ENCODE measurements around the gene ARHGAP6.

ARHGAP6 gene

DNA sequence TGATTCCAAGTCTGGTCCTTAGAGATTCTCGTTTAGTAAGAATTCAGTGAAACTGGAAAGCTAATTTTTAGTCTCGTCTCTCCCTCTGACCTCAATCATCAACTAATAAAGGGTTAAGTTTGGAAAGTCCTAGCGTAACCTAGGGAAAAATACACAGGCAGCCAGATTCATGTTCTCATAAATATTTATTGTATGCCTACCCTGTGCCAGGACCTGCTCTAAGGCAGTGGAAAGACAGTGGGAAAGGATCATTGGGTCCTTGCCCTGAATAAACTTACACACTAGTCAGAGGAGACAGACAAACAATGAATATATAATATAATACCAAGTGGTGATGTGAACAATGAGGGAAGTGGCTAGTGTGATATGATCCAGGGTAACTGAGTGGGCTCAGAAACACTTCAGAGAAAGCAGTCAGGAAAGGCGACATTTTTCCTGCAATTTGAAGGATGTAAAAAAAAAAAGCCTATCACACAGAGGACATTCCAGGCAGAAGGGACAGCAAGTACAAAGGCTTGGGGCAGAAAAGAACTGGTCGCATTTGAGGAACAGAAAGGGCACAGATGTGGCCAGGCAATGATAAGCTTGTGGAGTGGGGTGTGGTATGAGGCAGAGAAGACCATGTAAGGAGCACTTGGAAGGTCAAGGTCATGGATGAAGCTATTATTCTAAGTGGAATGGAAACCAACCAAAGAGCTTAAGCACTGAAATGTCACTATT lies 243.8 kb downstream of the ARHGAP6 start:
- no peak for DNase-seq

DNA sequence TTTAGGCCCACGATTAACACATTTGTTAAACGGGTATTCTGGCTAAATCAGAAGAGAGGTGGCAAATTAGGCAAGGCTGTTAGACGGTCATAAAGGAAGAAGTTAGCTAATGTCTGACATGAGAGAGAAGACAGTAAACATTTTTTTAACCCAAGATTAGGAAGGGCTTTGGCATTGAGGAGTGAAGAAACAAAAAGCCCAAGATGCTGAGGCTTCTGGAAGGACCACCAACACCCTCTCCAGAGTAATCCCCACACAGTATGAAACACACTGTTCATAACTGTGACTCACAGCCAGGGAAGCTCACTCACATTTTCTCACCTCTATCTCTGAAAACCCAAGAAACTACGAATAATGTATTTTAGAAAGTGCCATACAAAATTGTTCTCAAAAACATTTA lies 244.9 kb downstream of the ARHGAP6 start:
- DNase-seq, result no peak

DNA sequence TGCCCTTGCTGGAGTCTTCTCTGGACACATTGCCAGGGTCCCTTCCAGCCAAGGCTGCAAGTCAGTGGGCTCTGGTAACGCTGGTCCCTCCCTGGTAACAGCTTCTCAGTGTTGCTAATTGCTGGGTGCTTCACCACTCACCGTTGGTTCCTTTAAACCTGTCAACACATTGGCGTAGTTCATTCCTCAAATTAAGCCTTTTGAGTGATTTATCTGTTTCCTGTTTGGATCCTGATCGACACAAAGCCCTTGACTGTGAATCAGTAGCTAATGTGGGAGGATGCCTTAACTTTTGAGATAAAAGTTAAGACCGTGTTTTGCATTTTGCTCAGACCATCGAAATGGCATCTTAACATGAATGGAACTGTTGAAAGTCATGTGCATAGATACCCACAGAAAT lies 246.6 kb downstream of the ARHGAP6 start:
- no peak for DNase-seq

DNA sequence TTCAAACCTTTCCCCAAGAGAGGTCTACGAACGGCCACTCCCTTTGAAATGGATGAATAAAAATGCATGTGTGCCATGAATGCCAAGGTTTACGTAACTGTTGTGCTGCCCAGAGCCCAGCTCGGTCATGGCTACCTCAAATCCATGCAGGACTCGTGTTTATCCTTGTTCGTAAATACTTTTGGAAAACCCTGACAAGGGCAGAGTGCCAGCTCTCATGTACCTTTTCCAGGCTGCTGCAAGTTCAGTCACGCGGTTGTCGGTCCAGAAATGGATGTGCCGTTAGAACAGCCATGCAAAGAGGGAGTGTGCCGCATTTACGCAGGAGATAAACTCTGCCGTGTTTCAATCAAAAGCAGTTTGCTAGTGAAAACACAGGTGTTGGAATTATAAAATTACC lies 249.1 kb downstream of the ARHGAP6 start:
- no peak for DNase-seq

DNA sequence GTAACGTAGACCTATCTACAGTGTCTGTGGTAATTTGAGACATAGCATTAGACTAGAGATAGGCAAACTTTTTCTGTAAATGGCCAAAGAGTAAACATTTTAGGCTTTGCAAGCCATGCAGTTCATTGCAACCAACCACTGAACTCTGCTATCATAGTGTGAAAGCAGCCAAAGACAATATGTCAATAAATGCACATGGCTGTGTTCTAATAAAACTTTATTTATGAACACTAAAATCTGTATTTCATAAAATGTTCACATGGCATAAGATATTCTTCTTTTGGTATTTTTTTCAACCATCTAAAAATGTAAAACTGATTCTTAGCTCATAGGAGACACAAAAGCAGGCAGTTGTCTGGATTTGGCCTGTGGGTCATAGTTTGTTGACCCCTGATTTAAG lies 251.6 kb downstream of the ARHGAP6 start:
- DNase-seq, result no peak

DNA sequence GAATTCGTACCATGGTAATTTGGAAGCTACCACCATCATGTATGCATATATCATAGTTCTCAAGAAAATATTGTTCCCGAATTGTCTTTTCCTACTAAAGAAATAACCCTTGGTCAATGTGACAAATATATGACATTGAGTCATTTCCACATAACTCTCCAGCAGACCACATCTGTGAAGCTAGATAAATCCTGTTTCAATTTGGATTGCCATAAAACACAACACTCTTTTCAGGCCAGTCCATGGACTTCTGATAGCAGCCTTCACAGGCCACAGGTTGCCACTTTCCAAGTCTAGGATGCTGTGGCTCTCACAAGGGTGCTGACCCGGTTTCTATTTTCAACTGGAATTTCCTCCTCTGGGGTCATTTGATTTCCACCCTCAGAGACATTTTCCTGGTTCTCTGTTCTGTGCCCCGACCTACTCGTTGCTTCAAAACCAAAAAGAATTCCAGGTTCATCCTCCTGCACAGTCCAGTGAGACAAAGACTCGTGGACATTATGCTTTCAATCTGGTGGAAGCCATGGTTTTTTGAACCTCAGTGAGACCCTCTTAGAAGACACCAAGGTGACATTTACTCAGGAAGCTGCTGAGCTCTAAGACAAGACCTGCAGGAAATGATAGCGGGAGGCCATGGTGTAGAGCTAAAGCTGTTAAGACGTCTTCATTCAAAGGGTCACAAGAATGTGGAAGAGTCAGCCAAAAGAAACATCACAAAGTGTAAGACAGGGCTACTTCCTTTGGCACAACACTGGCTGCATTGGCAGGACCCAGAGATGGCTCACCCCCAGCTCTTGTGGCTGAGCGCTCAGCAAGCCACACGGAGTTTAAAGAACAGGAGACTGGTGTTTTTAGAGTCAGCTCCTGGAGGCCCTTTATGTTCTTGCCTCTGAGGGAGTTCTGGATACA lies 252.8 kb downstream of the ARHGAP6 start:
- DNase-seq, result no peak

DNA sequence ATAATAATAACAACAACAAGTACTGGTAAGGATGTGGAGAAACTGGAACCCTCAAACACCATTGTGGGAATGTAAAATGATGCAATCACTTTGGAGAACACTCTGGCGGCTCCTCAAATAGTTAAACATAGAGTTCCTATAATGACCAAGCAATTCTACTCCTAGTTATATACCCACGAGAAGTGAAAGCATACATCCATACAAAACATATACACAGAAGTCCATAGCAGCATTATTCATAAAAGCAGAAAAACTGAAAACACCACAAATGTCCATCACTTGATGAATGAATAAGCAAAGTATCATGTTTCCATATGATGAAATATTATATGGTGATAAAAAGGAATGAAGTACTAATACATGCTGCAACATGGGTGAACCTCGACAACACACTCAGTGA lies 255.8 kb downstream of the ARHGAP6 start:
- no peak for DNase-seq

DNA sequence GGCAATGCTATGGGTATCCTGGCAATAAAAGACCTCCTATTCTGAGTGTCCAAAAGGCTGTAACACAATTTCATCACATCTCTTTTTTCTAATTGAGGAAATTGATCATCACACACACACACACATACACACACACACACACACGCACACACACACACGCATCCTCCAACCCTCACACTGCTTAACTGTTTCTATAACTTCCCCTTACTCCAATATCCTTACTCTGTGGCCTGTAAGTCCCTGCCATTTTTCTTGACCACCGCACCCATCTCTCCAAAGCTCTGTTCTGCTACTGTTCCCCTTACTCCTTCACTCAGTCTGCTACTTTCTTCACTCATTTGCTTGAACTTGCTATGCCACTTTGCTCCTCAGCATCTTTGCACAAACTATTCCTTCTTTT lies 256.9 kb downstream of the ARHGAP6 start:
- no peak for DNase-seq

DNA sequence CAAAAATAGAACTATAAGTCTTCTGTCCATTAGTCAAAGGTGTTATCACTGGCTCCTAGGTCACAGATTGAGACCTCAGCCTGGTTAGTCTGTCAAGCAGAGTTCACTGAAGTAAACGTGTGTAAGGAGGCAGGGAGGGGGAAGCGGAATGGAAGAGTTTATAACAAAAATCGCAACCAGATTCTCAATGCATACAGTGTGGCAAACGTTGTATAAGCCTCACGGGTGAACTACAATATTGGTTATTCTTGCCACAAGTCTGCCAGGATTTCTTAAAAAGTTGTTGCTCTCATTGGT lies 257.7 kb downstream of the ARHGAP6 start:
- DNase-seq, result no peak

DNA sequence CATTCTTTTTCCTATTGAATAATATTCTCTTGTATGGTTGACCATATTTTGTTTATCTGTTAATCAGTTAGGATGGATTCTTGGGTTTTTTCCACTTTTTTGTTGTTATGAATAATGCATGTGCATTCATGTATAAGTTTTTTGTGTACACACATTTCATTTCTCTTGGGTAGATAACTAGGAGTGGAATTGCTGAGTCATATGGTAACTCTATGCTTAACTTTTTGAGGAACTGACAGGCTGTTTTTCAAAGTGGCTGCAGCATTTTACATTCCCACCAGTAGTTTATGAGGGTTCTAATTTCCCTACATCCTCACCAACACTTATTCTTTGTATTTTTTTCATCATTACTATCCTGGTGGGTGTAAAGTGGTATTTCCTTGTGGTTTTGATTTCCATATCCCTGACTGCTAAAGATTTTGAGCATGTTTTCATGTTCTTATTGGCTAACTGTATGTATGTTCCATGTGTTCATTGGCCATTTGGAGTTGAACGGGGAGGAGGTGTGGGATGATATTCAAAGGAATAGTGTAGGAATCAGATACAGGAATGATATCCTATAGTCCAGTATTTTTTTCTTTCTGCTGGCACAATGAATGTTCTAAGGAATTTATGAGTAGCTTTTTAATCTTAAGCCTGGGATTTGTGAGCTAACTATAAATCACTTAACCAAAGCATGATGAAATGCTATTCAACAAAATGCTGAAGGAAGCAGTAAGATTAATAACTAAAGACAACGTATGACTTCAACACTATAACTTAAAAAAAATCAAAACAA lies 258.2 kb downstream of the ARHGAP6 start:
- no peak for DNase-seq

DNA sequence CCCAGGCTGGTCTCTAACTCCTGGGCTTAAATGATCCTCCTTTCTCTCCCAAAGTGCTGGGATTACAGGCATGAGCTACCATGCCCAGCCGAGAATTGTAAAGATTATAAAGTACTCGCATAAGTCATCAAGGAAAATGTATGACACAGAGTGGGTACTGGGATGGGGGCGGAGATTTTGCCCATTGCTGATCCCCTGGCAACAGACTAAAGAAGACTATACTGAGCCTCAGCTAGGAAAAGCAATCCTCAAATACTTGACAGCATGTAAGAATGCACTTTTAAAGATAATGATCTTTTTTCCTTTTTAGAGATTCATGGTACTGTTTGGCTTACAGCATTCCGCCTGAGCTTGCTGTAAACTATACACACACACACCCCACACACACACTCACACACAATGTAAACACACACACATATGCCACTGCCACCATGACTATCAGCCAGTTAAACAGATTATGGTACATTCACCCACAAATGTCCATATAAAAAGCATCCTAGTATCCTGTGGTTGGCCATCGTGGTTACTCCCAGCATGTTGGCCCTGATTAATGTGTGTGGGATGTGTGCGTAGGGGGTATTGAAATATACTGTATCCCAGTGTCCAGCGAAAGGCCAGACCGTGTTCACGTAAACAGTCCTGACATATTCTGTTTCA lies 259.5 kb downstream of the ARHGAP6 start:
- no peak for DNase-seq

DNA sequence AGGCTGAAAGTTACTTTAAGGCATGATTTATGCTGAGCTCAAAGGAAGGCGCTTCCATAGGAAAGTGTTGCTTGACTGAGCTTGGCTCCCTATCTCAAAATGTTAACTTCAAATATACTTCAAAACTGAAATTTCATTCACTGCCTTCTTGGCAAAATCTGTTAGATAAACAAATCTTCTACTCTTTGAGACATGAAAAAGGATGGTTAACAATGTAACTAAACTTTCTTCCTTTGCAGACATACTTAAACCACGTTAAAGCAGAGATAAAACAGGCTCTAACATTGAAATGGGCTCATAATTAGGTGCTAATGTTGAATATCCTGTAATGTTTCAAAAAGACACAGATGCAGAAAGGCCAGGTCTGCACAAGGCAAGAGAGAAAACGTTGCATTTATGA lies 262.1 kb downstream of the ARHGAP6 start:
- DNase-seq, result no peak

DNA sequence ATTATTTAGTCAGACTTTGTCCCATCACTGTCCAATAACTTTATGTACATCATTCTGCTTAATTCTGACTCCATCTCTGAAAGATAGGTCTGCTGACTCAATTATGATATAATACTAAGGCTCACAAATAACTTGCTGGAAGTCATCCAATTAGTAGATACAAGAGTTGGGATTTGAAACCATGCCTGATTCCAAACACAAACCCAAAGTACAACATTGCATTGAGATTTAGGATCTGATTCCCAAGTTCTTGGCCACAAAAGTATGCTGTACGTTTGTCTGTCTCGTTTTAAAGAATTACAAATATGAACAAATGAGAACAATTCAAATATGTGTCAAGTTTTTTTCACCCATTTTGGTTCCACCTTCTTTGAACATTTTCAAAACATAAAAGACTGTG lies 263.8 kb downstream of the ARHGAP6 start:
- no peak for DNase-seq

DNA sequence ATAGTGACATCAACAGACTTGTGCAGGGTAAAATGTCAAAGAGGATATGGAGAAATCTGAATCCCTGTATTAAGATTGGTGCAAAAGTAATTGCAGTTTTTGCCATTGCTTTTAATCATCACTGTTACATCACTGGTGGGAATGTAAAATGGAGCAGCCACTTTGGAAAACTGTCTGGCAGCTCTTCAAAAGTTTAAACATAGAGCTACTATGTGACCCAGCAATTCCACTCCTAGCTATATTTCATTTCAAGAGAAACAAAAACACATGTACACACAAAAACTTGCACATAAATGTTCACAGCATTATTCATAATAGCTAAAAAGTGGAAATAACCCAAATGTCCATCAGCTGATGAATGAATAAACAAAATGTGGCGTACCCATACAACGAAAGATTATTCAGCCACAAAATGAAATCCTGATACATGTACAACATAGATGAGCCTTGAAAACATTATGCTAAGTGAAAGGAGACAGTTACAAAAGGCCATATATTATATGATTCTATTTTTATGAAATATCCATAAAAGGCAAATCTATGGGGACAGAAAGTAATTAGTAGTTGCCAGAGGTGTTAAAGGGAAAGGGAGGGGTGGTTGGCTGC lies 266.1 kb downstream of the ARHGAP6 start:
- DNase-seq, result no peak

DNA sequence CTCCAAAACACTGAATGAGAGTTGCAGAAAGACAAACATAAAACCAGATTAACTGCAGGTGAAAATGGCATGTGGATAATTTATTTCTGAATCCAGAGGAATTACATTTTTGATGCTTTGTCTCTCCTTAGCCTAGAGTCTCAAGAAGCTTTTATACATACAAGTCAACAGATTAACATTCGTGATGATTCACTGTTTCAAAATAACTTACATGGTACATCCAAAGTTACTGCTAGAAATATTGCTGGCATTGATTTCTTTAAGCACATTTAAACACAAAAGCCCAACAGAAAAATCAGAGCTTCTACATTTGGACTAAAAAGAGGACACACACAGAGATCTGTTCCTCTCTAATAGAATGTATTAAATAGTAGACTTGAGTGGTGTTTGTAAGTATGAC lies 266.9 kb downstream of the ARHGAP6 start:
- no peak for DNase-seq

DNA sequence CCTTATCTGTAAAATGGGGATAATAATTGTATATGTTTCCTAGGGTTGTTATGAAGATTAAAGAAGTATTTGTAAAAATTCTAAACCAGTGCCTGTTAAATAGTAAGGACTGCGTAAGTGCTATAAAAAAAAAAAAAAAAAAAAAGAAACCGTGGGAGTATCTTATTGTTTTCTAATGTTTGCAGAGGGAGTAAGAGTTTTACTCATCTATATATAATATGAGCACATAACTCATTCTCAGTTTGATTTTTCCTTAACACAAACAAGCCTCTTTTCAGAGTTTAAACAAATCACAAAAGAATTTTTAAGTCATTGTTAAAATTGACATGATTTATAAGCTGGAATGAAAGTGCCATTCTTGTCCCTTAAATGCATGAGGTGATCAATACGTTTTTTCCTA lies 267.6 kb downstream of the ARHGAP6 start:
- DNase-seq, result no peak

DNA sequence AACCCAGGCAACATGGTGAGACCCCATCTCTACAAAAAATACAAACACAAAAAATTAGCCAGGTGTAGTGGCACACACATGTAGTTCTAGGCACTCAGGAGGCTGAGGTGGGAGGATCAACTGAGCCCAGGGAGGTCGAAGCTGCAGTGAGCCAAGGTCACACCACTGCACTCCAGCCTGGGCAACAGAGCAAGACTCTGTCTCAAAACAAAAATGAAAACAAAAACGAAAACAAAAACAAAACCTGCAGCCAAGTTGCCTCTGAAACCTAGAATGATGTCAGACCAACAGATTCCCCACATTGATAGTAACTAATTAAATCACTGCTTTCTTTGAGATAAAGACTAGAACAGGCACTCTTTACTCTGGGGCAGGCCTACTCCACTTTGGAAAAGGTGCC lies 268.0 kb downstream of the ARHGAP6 start:
- no peak for DNase-seq

DNA sequence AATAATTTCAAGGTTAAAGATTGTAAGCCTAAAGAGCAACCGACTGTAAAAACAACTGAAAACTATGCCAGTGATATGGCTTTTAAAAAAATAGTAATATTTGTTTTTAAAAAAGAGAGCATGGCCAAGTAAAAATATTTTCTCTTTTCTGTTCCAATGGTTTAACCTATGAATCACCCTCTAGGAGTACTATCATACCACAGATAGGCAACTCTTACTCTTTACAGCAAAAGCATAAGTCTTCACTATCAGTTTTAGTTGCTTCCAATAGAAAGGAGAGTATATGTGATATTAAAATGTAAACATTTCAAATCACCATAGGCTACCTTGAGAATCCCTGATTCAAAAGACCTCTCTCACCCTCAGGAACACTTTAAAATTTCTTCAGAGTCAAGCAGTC lies 269.9 kb downstream of the ARHGAP6 start:
- DNase-seq, result no peak

DNA sequence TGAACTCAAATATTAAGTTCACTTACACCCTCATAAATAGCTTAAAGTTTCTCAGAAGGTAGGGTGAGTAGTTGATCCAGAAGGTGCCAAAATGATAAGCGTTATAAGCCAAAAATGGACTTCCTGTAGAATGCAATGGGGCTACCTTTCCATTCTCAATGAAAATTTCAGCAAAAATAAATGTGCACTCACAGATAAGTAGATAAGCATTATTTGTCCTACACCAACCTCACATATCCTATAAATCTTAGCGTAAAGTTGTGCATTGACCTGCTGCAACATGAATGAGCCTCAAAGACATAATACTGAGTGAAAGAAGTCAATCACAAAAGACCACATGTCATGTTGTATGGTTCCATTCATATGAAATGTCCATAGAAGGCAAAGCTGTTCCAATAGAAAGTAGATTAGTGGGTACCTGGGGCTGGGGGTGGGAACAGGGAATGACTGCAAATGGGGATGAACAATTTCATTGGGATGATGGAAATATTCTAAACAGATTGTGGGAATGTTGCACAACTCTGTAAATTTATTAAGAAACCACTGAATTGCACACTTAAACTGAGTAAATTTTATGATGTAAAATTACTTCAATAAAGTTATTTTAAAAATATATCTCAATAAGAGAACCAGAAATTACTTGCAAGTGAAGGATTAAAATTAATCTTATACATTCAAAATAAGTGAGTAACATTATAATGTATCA lies 271.6 kb downstream of the ARHGAP6 start:
- DNase-seq, result no peak

DNA sequence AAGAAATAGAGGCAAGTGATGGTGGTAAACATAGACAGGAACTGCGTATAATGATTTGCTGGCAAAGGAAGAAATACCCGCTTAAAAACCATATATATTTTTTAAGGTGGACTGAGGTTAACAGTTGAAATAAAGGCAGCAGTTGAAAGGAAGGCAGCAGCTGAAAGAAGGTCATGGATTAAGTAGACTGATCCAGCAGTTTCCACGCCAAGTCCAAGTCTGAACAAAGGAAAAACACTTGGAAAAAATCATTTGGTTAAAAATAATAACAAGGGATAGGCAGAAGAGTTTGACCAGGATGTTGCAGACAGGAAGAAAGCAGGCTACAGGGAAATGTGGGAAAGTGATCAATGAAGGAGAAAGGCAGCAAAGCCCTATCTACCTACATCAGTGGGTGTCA lies 278.9 kb downstream of the ARHGAP6 start:
- no peak for DNase-seq

DNA sequence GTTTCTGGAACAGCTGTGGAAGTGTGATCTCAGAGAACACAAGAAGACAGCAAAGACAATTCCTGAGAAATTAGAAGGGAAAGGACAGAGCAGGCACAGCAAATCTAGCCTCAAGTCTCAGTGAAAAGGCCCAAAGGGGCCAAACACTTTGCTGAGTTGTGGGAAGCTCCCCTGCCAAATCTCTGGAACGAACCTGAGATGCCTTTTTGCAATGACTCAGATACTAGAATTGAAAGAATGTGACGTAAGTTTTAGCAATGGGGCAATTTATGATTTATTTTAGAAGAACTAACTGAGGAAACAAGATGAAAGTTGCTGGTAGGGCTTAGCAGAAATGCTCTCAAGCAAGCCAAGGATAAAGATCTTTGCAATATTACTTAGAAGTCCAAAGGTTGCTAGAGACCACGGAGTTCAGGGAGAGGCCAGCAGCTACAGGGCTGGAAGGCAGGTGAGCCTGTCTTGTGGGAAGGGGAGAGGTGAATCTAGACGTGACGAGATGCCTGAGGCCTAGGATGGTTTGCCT lies 279.7 kb downstream of the ARHGAP6 start:
- no peak for DNase-seq

DNA sequence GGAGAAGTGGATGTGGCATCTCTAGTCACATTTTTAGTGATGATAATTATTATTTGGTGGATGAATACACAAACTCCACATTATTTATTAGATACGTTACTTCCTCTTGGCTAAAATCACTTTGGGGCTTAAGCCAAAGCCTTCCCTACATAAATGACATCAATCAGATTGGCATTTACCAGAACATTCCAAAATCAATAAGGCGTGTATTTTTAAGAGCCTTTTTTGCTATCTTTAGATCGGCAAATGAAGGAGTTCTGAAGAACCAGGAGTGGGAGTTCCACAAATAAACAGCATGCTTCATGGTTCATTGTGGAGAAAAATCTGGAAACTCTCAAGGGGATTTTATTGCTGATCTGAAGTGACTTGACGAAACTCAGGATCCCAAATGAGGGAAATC lies 282.8 kb downstream of the ARHGAP6 start:
- no peak for DNase-seq

Data from NCI-H2227 treated with DMSO at 0.1 percent for 48 hours (cell line).